HCT116 (cell line): ENCODE data around the gene IFT57. TPM values are rescaled to one million over a fixed set of nuclear protein-coding genes. Genes with fewer than 3 reads are reported as not detected.

Source experiments
- ATAC-seq: fragments of 200-7000 bp; cut with Tn5 transposase; 2 replicates; pipeline ENCODE4 v1.9.1; 2020; ENCODE audit warnings: mild to moderate bottlenecking, moderate library complexity
- BruUV-seq: library from RNA; stranded (reverse); fragments of 400-500 nt; replicated peaks from 2 replicates; lab custom pipeline; 2021; lab: Mats Ljungman, UMichigan
- CTCF ChIA-PET: fragments of 300-600 bp; sonication (Branson Sonifier 250); formaldehyde crosslinking; loops from one replicate; lab custom pipeline; 2021; ENCODE audit warnings: antibody characterized with exemption; lab: Charles Lee
- POLR2A ChIA-PET: fragments of 300-600, 350-600 bp; sonication (Branson Sonifier 250); formaldehyde crosslinking; loops from one replicate; lab custom pipeline; 2021; ENCODE audit warnings: antibody characterized with exemption; lab: Charles Lee
- RAD21 ChIA-PET, 2 experiments: fragments of 300-600 bp; sonication (Branson Sonifier 250); formaldehyde crosslinking; loops; one replicate each; lab custom pipeline; 2023; ENCODE audit warnings: low total read pairs in 2 of 2; ENCODE audit not compliant: uncharacterized antibody in 2 of 2, unreplicated experiment in 2 of 2, low non-redundant PET in 1 of 2; lab: Charles Lee
- DNase-seq: peaks from one replicate; pipeline ENCODE4 v3.0.0-alpha.2; 2010; ENCODE audit warnings: low read depth, low spot score
- H2AFZ ChIP-seq: fragments of 200-600 bp; shearing (Covaris generic), sonication (generic); 2 replicates; pipeline ENCODE4 v1.6.1; 2017; ENCODE audit warnings: low read depth, mixed run types, mixed read lengths, antibody characterized with exemption, low read length; ENCODE audit not compliant: poor library complexity, severe bottlenecking
- H3K27ac ChIP-seq: 2 replicates; pipeline ENCODE4 v1.5.1; 2012; ENCODE audit warnings: low read depth, low read length
- H3K27me3 ChIP-seq: fragments of 200-600 bp; sonication (generic); 2 replicates; pipeline ENCODE4 v1.6.1; 2016; ENCODE audit warnings: mixed run types, low read length, mixed read lengths; ENCODE audit not compliant: insufficient read depth
- H3K36me3 ChIP-seq, 2 experiments: fragments of 200-500 bp in 1 of 2; fragments of 200-600 bp in 1 of 2; sonication (Bioruptor generic) in 1 of 2; sonication (generic) in 1 of 2; 2 replicates each; pipeline versions ENCODE4 v1.5.1 to v1.6.1; 2014 to 2016; ENCODE audit warnings: low read length in 2 of 2, inconsistent platforms in 1 of 2, mixed read lengths in 1 of 2, mixed run types in 1 of 2; ENCODE audit not compliant: insufficient read depth in 2 of 2, control insufficient read depth in 1 of 2
- H3K4me1 ChIP-seq, 2 experiments: fragments of 200-600 bp in 1 of 2; sonication (generic) in 1 of 2; 2 replicates each; pipeline versions ENCODE4 v1.5.1 to v1.6.1; 2012 to 2017; ENCODE audit warnings: low read length in 2 of 2, inconsistent platforms in 1 of 2, mild to moderate bottlenecking in 1 of 2, mixed read lengths in 1 of 2, mixed run types in 1 of 2, moderate library complexity in 1 of 2; ENCODE audit not compliant: insufficient read depth in 2 of 2, control insufficient read depth in 1 of 2
- H3K4me2 ChIP-seq: fragments of 200-600 bp; sonication (generic); 2 replicates; pipeline ENCODE4 v1.6.1; 2017; ENCODE audit warnings: mixed run types, low read length, mixed read lengths
- H3K4me3 ChIP-seq, 2 experiments: fragments of 200-600 bp in 1 of 2; sonication (generic) in 1 of 2; replicated peaks in 1 of 2; 2 replicates each; pipeline ENCODE4 v1.5.1; 2011 to 2016; ENCODE audit warnings: low read length in 2 of 2, control low read depth in 1 of 2, low read depth in 1 of 2, mild to moderate bottlenecking in 1 of 2, mixed read lengths in 1 of 2, mixed run types in 1 of 2
- H3K79me2 ChIP-seq: fragments of 200-600 bp; sonication (generic); 2 replicates; pipeline ENCODE4 v1.6.1; 2017; ENCODE audit warnings: mild to moderate bottlenecking, mixed run types, low read length, moderate library complexity, mixed read lengths; ENCODE audit not compliant: insufficient read depth
- H3K9ac ChIP-seq: fragments of 200-600 bp; sonication (generic); 2 replicates; pipeline ENCODE4 v1.6.1; 2016; ENCODE audit warnings: low read length, mixed read lengths
- H3K9me2 ChIP-seq: fragments of 200-600 bp; sonication (generic), shearing (Covaris generic); 2 replicates; pipeline ENCODE4 v1.6.1; 2017; ENCODE audit warnings: mixed run types, mild to moderate bottlenecking, moderate library complexity; ENCODE audit not compliant: insufficient read depth
- H3K9me3 ChIP-seq, 2 experiments: fragments of 200-500 bp in 1 of 2; fragments of 200-600 bp in 1 of 2; sonication (Bioruptor generic) in 1 of 2; sonication (generic) in 1 of 2; 2 replicates each; pipeline ENCODE4 v1.6.1; 2014 to 2017; ENCODE audit warnings: low read length in 2 of 2, mixed read lengths in 2 of 2, inconsistent platforms in 1 of 2, low read depth in 1 of 2, mild to moderate bottlenecking in 1 of 2, mixed run types in 1 of 2, moderate library complexity in 1 of 2; ENCODE audit not compliant: control insufficient read depth in 1 of 2, insufficient read depth in 1 of 2
- H4K20me1 ChIP-seq: fragments of 200-600 bp; sonication (generic), shearing (Covaris generic); 2 replicates; pipeline ENCODE4 v1.6.1; 2017; ENCODE audit warnings: mixed run types, mild to moderate bottlenecking, moderate library complexity; ENCODE audit not compliant: insufficient read depth
- ATF3 ChIP-seq: IDR thresholded peaks from 2 replicates; pipeline ENCODE4 v1.6.1; 2012
- CBX3 ChIP-seq: IDR thresholded peaks from 2 replicates; pipeline ENCODE4 v1.6.1; 2012; ENCODE audit warnings: low read depth
- CEBPB ChIP-seq: IDR thresholded peaks from 2 replicates; pipeline ENCODE4 v1.6.1; 2012; ENCODE audit warnings: low read depth
- CTCF ChIP-seq, 3 experiments: fragments of 200-600 bp in 1 of 3; sonication (generic) in 1 of 3; IDR thresholded peaks in 2 of 3; conservative IDR thresholded peaks in 1 of 3; 2 replicates each; pipeline ENCODE4 v1.5.1; 2012 to 2017; ENCODE audit warnings: low read depth in 2 of 3, low read length in 2 of 3, antibody characterized with exemption in 1 of 3, borderline replicate concordance in 1 of 3, control low read depth in 1 of 3, mild to moderate bottlenecking in 1 of 3, mixed read lengths in 1 of 3, mixed run types in 1 of 3, moderate library complexity in 1 of 3; ENCODE audit not compliant: insufficient read depth in 1 of 3
- ELF1 ChIP-seq: IDR thresholded peaks from 2 replicates; pipeline ENCODE4 v1.6.1; 2012; ENCODE audit warnings: low read depth, borderline replicate concordance
- EZH2 ChIP-seq: fragments of 200-600 bp; sonication (generic); IDR thresholded peaks from 2 replicates; pipeline ENCODE4 v1.6.1; 2017; ENCODE audit warnings: antibody characterized with exemption, mixed run types
- JUND ChIP-seq: IDR thresholded peaks from 2 replicates; pipeline ENCODE4 v1.6.1; 2012
- MAX ChIP-seq: IDR thresholded peaks from 2 replicates; pipeline ENCODE4 v1.6.1; 2012
- POLR2AphosphoS5 ChIP-seq: IDR thresholded peaks from 2 replicates; pipeline ENCODE4 v1.6.1; 2011; ENCODE audit warnings: mild to moderate bottlenecking, low read depth, low read length, moderate library complexity
- RAD21 ChIP-seq: IDR thresholded peaks from 2 replicates; pipeline ENCODE4 v1.6.1; 2012; ENCODE audit warnings: low read depth, mild to moderate bottlenecking
- REST ChIP-seq: IDR thresholded peaks from 2 replicates; pipeline ENCODE4 v1.6.1; 2012; ENCODE audit warnings: low read depth
- SIN3A ChIP-seq: IDR thresholded peaks from 2 replicates; pipeline ENCODE4 v1.6.1; 2012; ENCODE audit warnings: low read depth
- SP1 ChIP-seq: IDR thresholded peaks from 2 replicates; pipeline ENCODE4 v1.6.1; 2012; ENCODE audit warnings: low read depth
- SRF ChIP-seq: IDR thresholded peaks from 2 replicates; pipeline ENCODE4 v1.6.1; 2012; ENCODE audit warnings: low read depth
- TCF7L2 ChIP-seq: IDR thresholded peaks from 2 replicates; pipeline ENCODE4 v1.7.0; 2011; ENCODE audit warnings: borderline replicate concordance, inconsistent platforms; ENCODE audit not compliant: insufficient read depth, insufficient read length; ENCODE audit errors: extremely low read depth
- YY1 ChIP-seq: IDR thresholded peaks from 2 replicates; pipeline ENCODE4 v1.6.1; 2011; ENCODE audit warnings: low read length, low read depth, moderate library complexity, mild to moderate bottlenecking; ENCODE audit not compliant: insufficient replicate concordance; ENCODE audit errors: extremely low read depth
- ZFX ChIP-seq: fragments of 450-650 bp; IDR thresholded peaks from 2 replicates; pipeline ENCODE4 v1.6.1; 2017
- ZNF274 ChIP-seq: fragments of 200-500 bp; sonication (Bioruptor generic); IDR thresholded peaks from 2 replicates; pipeline ENCODE4 v1.6.1; 2014; ENCODE audit warnings: mild to moderate bottlenecking, low read depth, low read length, inconsistent platforms
- intact Hi-C: fragments of 100-400 bp; cut with micrococcal nuclease; formaldehyde crosslinking; loops from 2 replicates; pipeline ENCODE4 v1.10.0; 2022
- total RNA-seq: library from RNA; stranded (reverse); gene quantifications from one replicate; pipeline ENCODE4 v1.2.1, GENCODE V29; 2021; ENCODE audit not compliant: unreplicated experiment
- TF ChIP-seq, protein P1 (sequence below): IDR thresholded peaks from 2 replicates; pipeline ENCODE4 v1.6.1; 2011; ENCODE audit warnings: mild to moderate bottlenecking, low read length, moderate library complexity; ENCODE audit not compliant: insufficient replicate concordance; ENCODE audit errors: extremely low read depth

The IFT57 gene
- total RNA-seq, 1 experiment from 2014 or later, result 38.4 TPM

- Histone ChIP-seq H3K79me2 (no peaks in the 10 kb centered on the region), H3K4me2 (no peak overlapping the region), H3K4me1 (peaks cover 0 to 8% of the 10 kb centered on the region in 2 experiments; a peak in 1 of 4 replicates)
Measured at GRCh38 chr3:108159105-108159504, 63.1 kb downstream of the IFT57 start.

More at GRCh38 chr3:108159105-108159504, 63.1 kb downstream of the IFT57 start:
- ChIA-PET POLR2A (no interaction called here), RAD21 (no interaction called here), CTCF (no interaction called here)
- no peak overlapping the region for H2AFZ ChIP-seq
- TF ChIP-seq JUND (no peak), SIN3A (no peak), TCF7L2 (no peak), EZH2 (no peak), REST (no peak), RAD21 (no peak), MAX (no peak), SP1 (no peak), YY1 (no peak), ZFX (no peak), SRF (no peak), ATF3 (no peak), ELF1 (no peak), POLR2AphosphoS5 (no peak), CEBPB (no peak), CBX3 (no peak), CTCF (IDR thresholded peaks at IDR 0.05 in 2 of 3, conservative IDR thresholded peaks at IDR 0.05 in 1 of 3; ENCODE audit: borderline replicate concordance in 1 of 3, insufficient read depth in 1 of 3, low read depth in 2 of 3, low read length in 2 of 3) (no peak), ZNF274 (no peak)
- TF ChIP-seq, protein P1, sequence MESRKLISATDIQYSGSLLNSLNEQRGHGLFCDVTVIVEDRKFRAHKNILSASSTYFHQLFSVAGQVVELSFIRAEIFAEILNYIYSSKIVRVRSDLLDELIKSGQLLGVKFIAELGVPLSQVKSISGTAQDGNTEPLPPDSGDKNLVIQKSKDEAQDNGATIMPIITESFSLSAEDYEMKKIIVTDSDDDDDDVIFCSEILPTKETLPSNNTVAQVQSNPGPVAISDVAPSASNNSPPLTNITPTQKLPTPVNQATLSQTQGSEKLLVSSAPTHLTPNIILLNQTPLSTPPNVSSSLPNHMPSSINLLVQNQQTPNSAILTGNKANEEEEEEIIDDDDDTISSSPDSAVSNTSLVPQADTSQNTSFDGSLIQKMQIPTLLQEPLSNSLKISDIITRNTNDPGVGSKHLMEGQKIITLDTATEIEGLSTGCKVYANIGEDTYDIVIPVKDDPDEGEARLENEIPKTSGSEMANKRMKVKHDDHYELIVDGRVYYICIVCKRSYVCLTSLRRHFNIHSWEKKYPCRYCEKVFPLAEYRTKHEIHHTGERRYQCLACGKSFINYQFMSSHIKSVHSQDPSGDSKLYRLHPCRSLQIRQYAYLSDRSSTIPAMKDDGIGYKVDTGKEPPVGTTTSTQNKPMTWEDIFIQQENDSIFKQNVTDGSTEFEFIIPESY, result no peak
- no peaks in the 10 kb centered on the region for H3K27me3 ChIP-seq
- DNase-seq (no peak), ATAC-seq (no peak)
- no peak overlapping the region for H3K27ac ChIP-seq
- no peaks in the 10 kb centered on the region for H4K20me1 ChIP-seq
- no peaks in the 10 kb centered on the region for H3K9me3 ChIP-seq
- no peak overlapping the region for H3K4me3 ChIP-seq
- no peaks in the 10 kb centered on the region for H3K9me2 ChIP-seq
- H3K36me3 ChIP-seq, result peaks cover 0 to 2% of the 10 kb centered on the region in 2 experiments; a peak in 2 of 4 replicates
- BruUV-seq, result no TSS peak
- intact Hi-C loops, result no loop called here
- no peak overlapping the region for H3K9ac ChIP-seq
